Dermis blood vessel endothelial cell (primary cell): ENCODE data around the gene CNTN5. TPM values are rescaled to one million over a fixed set of nuclear protein-coding genes. Genes with fewer than 3 reads are reported as not detected.

Source experiments
- DNase-seq: peaks from one replicate; pipeline ENCODE4 v3.0.0; 2010
- total RNA-seq: library from RNA; depleted of rRNA; stranded (reverse); fragments of >200 nt; gene quantifications from 2 replicates; pipeline ENCODE4 v1.2.3, GENCODE V29; 2014

Gene CNTN5
- total RNA-seq, 1 donor from 2014 or later = not detected

GRCh38 chr11:99522467-99523173 lies 501.9 kb downstream of the CNTN5 start:
- no peak for DNase-seq

- DNase-seq = no peak
Observed at GRCh38 chr11:99531468-99531867, 510.7 kb downstream of the CNTN5 start.

GRCh38 chr11:99534812-99535211 lies 514.1 kb downstream of the CNTN5 start:
- no peak for DNase-seq

GRCh38 chr11:99535406-99535805 lies 514.7 kb downstream of the CNTN5 start:
- no peak for DNase-seq

GRCh38 chr11:99535819-99536218 lies 515.1 kb downstream of the CNTN5 start:
- no peak for DNase-seq

- no peak for DNase-seq
Observed at GRCh38 chr11:99537681-99538080, 516.9 kb downstream of the CNTN5 start.

- no peak for DNase-seq
Observed at GRCh38 chr11:99545616-99546015, 524.9 kb downstream of the CNTN5 start.

GRCh38 chr11:99548264-99548663 lies 527.5 kb downstream of the CNTN5 start:
- no peak for DNase-seq

- no peak for DNase-seq
Observed at GRCh38 chr11:99554232-99554903, 533.6 kb downstream of the CNTN5 start.

GRCh38 chr11:99555486-99555885 lies 534.7 kb downstream of the CNTN5 start:
- DNase-seq = no peak

GRCh38 chr11:99565333-99565732 lies 544.6 kb downstream of the CNTN5 start:
- no peak for DNase-seq

GRCh38 chr11:99567334-99567956 lies 546.7 kb downstream of the CNTN5 start:
- DNase-seq = no peak

- DNase-seq = no peak
Observed at GRCh38 chr11:99568808-99569207, 548.1 kb downstream of the CNTN5 start.

- DNase-seq = no peak
Observed at GRCh38 chr11:99571094-99571493, 550.3 kb downstream of the CNTN5 start.

- no peak for DNase-seq
Observed at GRCh38 chr11:99584830-99585229, 564.1 kb downstream of the CNTN5 start.

GRCh38 chr11:99585606-99586005 lies 564.9 kb downstream of the CNTN5 start:
- DNase-seq = no peak

GRCh38 chr11:99589771-99590170 lies 569.0 kb downstream of the CNTN5 start:
- no peak for DNase-seq

GRCh38 chr11:99592266-99592665 lies 571.5 kb downstream of the CNTN5 start:
- no peak for DNase-seq

GRCh38 chr11:99593197-99593596 lies 572.4 kb downstream of the CNTN5 start:
- DNase-seq = no peak

GRCh38 chr11:99601179-99601578 lies 580.4 kb downstream of the CNTN5 start:
- DNase-seq = no peak

- DNase-seq = no peak
Observed at GRCh38 chr11:99614352-99614751, 593.6 kb downstream of the CNTN5 start.

- DNase-seq = no peak
Observed at GRCh38 chr11:99630629-99631028, 609.9 kb downstream of the CNTN5 start.

GRCh38 chr11:99631618-99632017 lies 610.9 kb downstream of the CNTN5 start:
- no peak for DNase-seq

- no peak for DNase-seq
Observed at GRCh38 chr11:99632969-99633368, 612.2 kb downstream of the CNTN5 start.
